NCI-H1417 treated with DMSO at 0.1 percent for 48 hours (cell line): Measurements from ENCODE around the gene YJEFN3.

Source experiments
- DNase-seq: peaks from one replicate; lab custom pipeline; 2025; lab: John Stamatoyannopoulos, UW

Gene YJEFN3

DNA sequence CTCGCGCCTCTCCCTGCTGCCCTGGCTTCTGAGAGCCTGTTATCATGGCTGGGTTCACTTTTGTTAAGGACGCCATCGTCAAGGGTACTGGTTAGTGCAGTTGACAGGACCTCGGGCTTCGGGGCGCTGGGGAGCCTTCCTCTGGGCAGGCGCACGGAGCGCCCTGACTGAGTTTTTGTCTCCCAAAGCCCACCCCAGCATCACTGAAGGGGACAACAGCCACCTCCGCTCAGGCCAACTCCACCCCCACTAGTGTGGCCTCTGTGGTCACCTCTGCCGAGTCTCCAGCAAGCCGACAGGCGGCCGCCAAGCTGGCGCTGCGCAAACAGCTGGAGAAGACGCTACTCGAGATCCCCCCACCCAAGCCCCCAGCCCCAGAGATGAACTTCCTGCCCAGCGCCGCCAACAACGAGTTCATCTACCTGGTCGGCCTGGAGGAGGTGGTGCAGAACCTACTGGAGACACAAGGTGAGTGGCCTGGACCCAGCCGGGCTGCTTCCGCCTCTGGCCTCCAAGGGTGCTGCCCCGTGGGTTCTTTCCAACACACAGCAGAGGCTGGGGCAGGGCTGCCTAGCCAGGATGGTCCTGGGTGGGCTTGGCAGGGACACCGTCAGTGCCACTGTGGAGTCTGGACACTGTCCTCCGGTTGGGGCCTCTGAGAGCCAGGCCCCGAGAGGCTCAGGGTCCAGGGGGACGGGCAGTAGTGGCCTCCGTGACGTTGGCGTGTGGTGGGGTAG is 30.3 kb upstream of the YJEFN3 start:
- no peak for DNase-seq

DNA sequence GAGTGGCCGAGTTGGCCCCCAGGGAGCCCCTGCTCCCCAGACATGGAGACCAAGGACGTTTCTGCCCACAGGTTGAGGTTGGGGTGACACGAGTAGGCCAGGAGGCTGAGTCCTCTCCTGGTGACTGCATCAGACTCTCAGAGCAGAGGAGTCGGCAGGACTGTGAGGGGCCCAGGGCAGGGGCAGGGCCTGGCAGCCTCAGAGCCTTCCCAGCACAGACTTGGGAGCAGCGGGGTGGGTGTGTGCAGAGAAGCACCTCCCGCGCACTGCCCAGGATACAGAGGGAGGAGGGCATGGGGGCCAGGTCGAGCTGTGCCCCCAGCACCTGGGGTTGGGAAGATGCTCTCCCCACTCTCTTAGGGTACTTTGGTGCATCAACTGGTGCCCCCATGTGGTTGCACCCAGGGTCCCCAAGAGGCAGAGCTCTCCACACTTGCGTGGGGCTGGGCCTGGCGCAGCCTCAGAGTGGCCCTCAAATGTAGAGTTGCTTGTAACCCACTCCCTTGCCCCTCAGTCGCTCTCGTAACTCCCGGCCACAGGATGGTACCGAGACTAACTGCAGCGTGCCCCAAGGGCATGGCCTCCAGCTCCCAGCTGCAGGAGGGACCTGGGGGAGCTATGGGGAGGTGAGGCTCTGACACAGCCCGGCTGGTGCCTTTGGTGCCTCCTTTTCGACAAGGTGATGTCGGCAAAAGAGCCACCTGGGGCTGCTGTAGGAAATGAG is 29.3 kb upstream of the YJEFN3 start:
- DNase-seq = no peak

DNA sequence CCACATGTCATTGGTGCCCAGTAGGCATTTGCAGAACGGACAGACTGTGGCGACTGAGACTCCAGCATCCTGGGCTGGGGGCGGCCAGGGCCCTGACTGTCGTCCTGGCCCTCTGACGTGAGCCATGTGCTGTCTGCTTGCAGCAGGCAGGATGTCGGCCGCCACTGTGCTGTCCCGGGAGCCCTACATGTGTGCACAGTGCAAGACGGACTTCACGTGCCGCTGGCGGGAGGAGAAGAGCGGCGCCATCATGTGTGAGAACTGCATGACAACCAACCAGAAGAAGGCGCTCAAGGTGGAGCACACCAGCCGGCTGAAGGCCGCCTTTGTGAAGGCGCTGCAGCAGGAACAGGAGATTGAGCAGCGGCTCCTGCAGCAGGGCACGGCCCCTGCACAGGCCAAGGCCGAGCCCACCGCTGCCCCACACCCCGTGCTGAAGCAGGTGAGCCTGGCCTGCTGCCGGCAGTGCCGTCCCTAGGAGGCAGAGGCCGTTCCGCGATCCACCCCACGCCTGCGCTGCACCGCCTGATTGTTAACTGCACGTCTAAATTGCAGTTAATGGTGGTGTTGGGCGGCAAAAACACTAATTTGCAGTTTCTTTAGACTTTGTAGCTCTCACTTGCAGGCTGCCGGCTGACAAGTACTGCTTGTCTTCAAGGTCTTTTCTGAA is 27.6 kb upstream of the YJEFN3 start:
- DNase-seq = no peak

DNA sequence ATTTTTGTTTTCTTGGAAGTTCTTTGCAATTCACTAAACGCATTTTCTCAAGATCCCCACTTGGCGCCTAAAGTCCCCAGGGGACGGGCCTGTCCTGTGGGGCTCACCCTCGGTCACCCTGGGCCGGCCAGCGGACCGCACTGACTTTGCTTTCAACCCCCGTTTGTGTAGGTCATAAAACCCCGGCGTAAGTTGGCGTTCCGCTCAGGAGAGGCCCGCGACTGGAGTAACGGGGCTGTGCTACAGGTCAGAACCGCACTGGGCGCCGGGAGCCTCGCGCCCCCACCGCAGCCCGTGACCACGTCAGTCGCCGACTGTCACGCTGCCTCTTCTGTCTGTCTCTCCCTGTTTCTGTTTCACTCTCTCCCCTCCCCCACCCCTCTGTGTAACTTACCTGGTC is 26.9 kb upstream of the YJEFN3 start:
- no peak for DNase-seq

DNA sequence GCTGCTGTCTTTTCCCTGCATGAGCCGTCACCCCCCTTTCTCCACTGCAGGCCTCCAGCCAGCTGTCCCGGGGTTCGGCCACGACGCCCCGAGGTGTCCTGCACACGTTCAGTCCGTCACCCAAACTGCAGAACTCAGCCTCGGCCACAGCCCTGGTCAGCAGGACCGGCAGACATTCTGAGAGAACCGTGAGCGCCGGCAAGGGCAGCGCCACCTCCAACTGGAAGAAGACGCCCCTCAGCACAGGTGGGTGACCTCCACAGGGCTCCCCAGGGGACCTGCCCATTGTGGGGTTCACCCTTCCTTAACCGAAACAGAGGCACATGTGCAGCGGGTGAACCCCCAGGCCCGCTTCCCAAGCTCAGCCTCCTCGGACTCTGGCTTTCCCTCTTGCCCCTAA is 26.4 kb upstream of the YJEFN3 start:
- no peak for DNase-seq

DNA sequence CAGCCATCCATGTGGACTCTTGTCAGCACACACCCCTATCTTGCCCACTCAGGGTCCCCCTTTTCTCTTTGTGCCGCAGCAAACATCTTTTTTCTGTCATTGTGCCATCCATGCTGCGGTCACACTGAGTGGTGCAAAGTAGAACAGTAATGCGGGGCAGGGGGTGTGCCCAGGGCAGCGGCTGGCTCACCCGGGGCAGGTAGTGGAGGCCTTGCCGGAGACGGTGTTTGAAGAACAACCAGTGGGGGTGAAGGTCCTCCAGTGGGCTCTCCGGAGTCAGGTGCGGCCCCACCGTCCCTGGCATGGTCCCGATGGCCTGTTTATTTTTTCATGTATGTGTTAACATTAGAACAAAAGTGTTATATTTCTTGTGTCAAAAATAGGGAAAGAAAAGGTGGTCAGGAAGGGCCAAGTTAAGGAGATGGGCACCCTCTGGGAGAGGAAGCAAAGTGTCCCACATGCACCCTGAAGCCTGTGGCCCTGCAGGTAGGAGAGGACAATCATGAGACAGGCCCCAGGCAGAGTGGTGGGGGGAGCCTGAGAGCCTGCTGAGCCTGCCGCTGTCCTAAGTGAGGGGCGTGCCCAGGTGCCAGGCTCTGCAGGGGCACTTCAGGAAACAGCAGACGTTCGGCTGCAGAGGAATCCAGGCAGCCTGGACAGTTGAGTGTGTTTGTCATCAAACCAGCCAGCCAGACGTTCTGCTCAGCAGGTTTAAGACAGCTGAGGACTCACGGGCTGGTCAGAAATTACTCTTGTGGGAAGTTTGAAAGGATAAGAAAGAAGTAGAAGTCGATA is 25.7 kb upstream of the YJEFN3 start:
- no peak for DNase-seq

DNA sequence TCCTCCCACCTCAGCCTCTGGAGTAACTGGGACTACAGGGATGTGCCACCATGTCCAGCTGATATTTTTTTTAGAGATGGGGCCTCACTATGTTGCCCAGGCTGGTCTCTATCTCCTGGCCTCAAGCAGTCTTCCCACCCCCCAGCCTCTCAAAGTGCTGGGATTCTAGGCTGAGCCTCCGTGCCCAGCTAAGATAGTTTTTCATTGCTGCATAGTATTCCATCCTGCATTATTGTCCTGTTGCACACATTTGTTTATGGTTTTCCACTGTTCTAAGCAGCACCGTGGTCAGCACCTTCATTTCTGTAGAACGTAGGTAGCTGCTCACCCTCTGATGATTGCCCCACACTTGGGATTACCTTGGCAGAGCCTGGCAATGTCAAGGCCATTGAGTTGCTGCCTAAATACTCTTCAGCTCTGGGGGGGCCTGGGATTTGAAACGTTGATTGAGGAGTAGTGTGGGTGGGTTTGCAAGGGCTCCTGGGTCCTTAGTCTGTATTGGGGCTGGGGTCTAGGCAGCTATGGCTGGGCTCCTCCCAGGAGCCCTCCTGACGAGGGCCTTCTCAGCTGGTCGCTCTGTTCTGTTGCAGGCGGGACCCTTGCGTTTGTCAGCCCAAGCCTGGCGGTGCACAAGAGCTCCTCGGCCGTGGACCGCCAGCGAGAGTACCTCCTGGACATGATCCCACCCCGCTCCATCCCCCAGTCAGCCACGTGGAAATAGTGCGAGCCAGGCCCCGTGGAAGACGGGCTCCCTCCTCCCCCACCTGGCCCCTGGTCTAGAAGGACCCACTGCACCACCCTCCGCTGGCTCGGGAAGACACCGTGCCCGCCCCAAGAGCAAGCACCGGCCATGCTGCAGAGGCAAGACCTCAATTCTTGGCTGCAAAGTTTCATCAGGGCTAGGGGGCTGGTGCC is 23.7 kb upstream of the YJEFN3 start:
- no peak for DNase-seq

DNA sequence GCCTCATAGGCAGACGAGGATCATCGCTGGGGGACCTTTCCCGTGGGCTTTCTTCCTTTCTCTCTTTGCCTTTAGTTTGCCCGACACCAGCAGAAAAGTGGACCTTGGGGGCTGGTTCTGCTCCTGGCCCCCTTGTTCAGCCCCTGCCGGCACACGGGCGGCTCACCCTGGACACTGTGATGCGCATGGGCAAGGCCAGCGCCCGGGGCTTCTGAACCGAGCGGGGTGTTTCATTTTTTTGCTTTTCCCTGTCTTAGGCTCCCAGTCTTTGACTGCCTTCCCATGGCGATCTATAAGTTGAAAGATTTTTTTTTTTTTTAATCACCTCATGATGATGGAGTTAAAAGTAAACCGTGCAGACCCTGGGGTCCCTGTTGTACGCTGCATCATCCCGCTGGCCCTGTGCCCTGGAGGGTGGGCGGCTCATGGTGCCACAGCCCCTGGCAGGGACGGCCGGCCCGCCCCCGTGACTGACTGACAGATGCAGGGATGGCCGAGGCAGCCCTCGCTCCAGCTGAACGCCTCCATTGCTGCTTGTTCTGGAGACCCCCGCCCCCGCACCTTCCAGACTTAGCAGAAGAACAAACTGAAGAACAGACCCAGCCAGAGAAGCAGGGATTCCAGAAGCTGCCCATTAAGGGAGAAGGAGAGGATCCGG is 22.9 kb upstream of the YJEFN3 start:
- no peak for DNase-seq

DNA sequence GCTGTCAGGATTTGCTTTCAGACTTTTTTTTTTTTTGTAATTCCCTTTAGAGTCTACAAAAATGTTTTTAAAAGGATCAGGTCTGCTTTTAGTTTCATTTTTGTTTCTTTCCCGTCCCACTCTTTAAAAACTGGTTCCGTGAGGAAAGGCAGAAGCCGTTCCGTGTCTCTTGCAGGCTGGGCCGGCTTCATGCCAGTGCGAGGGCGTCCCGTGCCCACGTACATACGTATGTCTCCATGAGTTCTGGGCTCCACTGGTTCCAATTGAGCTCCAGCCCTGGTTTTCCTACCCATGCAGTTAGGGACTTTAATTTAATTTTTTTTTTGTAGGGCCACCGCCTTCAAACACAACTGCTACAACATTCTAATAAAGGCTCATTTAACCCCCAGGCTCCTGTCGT is 22.1 kb upstream of the YJEFN3 start:
- DNase-seq = no peak

DNA sequence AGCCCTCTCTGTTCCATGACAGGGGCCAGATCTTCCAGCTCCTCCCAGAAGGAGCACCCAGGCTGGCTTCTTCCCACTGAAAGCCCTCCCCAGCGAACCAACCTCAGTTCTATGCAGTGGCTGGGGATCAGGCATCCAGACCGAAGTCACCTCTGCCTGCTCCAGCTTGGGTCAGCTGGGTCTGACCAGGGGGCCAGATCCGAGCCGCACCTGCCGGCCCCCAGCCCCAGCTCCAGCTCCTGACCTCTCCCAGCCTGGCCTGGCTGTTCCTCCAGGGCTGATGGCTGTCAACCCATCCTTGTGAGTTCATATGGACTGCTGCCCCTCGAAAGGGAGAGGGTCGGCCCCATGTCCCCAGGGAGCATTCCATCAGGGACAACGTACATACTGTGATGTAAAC is 21.4 kb upstream of the YJEFN3 start:
- no peak for DNase-seq

DNA sequence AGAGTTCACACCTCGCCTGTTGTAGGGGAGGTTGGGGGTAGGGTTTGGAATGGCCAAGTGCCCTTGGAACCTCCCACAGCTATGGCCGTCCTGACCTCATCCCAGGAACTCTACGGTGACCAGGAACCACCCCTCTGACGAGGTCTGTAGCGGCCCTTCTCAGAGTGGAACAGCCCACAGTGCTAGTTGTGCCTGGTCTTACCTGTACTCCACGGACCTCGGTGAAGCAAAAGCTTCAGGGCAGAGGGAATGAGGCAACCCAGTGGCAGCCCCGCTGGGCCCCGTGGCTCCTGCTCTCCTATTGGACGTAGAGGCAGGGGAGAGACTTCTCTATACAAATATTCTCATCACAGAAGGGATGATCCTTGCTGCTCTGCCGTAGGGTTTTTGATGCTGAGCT is 20.5 kb upstream of the YJEFN3 start:
- DNase-seq = no peak

DNA sequence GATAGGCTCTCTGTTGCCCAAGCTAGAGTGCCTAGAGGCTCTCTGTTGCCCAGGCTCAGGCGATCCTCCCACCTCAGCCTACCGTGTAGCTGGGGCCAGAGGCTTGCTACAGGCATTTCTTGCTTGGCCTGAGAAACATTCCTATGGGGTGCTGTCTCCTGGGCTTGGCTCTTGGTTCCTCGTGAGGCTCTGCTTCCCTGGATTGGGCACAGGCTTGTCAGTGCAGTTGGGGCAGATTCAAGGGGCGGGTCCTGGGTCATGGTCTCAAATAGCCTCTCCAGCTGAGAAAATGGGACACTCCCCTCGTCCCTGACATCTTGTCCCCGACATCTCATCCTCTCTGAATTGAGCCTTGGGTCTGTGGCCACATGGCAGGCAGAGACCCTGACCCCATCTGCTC is 18.3 kb upstream of the YJEFN3 start:
- no peak for DNase-seq

DNA sequence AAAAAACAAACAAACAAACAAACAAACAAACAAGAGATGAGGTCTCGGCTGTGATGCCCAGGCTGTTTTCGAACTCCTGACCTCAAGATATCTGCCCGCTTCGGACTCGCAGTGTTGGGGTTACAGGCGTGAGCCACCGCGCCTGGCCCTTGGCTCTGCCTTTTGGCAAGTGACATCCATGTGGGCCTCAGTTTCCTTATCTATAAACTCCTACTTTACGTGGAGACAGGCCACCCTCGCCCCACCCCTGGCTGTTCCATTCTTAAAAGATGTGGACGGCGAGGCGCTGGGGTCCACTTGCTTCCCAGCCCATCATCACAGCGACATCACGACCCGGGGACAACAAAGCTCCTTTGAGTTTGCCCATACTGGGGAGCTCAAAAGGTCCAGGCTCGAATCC is 15.0 kb upstream of the YJEFN3 start:
- DNase-seq = no peak

DNA sequence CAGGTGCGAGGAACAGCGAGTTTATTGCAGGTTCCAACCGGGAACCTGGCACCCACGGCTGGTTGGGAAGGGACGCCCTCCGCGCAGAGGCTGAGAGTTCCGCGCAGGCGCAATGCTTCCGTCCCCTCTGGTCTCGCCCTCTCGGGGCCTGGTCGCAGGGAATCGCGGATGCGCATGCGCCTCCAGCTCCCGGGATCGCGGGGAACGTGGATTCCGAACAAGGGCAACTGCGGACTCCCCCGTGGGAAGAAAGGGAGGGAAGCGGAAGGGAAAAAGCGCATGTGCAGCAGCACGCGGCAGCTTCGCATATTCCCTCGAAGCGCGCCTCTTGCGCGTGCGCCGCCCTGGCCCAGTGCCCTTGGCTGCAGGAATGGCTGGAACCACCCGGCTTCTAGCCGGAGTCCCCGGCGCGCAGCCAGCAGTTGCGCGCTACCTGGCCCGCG is 14.5 kb upstream of the YJEFN3 start:
- DNase-seq = no peak

DNA sequence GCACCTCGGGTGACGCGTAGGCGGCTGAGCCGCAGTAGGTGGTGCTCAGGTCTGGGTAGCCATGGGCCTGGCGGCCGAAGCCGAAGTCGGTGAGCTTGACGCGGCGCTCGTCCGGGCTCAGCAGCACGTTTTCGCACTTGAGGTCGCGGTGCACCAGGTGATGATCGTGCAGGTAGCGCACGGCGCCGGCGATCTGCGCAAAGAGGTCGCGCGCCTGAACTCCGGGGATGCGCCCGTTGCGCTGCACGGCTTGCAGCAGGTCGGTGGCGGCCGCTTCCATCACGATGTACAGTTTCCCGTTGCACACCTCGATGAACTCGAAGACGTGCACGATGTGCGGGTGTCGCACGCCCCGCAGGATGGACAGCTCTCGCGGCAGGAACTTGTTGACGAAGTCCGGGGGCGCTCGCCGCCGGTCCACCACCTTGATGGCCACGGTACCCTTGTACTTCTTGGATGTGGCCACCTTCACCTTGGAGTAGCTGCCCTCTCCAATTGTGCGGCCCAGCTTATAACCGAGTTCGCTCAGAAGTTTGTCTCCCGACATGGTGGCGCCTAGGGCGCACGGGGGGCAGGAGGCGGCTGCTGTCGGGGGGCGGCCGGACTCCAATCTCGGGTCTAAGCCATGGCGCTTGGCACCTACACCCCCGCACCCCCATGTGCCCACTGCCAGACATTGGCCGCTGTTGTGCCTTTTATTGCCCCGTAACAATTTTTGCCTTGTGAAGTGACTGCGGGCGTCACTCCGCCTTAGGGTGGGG is 13.7 kb upstream of the YJEFN3 start, which contains the start of gene TSSK6:
Gene TSSK6, minus strand, starts transcription at position 668 of the 761 bp plus-strand sequence. Its CDS starts 121 bp downstream, at position 547.
- DNase-seq = no peak

DNA sequence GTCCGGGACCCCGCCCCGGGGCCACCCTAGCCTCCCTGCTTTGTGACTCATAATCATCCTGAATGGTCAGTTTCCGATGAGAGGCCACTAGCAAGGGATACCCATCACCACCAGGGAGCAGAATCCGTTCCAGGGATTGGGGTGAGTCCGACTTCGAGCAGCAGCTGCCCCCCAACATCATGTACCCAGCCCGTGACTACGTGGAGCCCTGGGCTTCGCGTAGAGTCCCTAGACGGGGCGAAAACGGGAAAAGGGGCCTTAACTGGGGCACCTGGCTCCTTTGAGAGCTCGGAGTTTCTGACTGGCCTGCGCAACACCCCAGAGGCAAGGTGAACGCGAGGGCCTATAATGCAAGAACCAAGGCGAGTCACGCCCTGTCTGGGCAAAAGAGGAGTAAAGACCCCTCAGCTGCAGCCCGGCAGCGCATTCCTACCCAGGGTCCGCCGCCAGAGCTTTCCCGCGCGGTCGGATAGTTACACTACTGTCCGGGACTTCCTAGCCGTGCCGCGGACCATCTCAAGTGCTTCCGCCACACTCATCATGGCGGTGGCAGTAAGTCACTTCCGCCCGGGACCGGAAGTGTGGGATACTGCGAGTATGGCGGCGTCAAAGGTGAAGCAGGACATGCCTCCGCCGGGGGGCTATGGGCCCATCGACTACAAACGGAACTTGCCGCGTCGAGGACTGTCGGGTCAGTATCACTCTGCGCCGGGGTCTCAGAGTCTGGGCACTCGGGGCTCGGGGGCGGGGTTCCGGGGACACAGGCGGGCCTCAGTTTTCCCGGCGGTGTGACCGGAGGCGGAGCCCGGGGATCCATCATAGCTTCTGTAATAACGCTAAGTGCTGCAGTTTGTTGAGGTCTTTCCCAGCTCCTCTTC is 12.8 kb upstream of the YJEFN3 start, which contains the start of gene NDUFA13:
Gene NDUFA13, plus strand, starts transcription at position 584 of the 878 bp plus-strand sequence. Its CDS starts 14 bp downstream, at position 598.
- DNase-seq = peak; percentile 24

DNA sequence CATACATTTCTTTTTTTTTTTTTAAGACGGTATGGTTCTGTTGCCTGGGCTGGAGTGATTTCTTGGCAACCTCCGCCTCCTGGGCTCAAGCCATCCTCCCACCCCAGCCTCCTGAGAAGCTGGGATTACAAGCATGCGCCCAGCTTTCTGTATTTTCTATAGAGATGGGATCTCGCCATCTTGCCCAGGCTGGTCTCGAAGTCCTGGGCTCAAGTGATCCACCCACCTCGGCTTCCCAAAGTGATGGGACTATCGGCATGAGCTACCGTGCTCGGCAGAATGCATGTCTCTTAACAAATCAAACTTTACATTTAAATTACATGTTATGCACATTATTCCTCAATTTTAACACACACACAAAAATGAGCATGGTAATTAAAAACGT is 11.5 kb upstream of the YJEFN3 start:
- no peak for DNase-seq

DNA sequence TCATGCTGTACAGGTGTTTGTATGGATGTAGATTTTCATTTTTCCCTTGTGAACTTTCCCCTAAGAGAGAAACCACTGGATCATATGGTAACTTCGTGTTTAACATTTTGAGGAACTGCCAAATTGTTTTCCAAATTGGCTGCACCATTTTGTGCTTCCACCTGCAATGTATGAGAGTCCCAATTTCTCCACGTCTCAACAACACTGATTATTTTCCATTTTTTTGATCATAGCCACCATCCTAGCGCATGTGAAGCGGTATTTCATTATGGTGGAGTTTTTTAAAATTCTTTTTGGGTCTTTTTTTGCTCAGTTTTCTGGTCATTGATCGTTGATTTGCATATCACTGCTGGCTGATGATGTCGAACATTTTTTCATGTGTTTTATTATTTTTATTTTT is 7.7 kb upstream of the YJEFN3 start:
- DNase-seq = no peak

DNA sequence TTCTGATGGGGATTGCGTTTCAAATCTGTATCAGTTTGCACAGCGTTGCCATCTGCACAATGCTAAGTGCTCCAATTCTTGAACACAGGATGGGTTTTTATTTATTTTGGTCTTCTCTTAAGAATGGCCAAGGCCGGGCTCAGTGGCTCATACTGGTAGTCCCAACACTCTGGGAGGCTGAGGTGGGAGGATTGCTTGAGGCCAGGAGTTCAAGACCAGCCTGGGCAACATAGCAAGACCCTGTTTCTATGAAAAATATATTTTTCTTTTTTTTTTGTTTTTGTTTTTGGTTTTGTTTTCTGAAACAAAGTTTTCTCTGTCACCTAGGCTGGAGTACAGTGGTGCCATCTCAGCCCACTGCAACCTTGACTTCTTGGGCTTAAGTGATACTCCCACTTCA is 5.5 kb upstream of the YJEFN3 start:
- no peak for DNase-seq
